ENCODE measurements around the gene METTL4.

GRCh38 chr18:2612996-2613395, 41.7 kb upstream of the METTL4 start:
- no peak for TF ChIP-seq POLR2AphosphoS5 (IDR thresholded peaks at IDR 0.05; ENCODE audit: low read depth, low read length)
- no peak for TF ChIP-seq POLR2A (IDR thresholded peaks at IDR 0.05; ENCODE audit: low read depth, low read length)
- no peak for TF ChIP-seq TAF1 (IDR thresholded peaks at IDR 0.05; ENCODE audit: low read depth, low read length)
- TF ChIP-seq POU2F2 (IDR thresholded peaks at IDR 0.05; ENCODE audit: low read depth, low read length), result no peak
